Loucy (cell line): ENCODE measurements around the gene SOX30.

ENCODE experiments used
- EZH2phosphoT487 ChIP-seq: fragments of 200-600 bp; IDR thresholded peaks from 2 replicates; pipeline ENCODE4 v1.6.1; 2018; ENCODE audit warnings: antibody characterized with exemption, mild to moderate bottlenecking, moderate library complexity, borderline replicate concordance
- TF ChIP-seq, protein P1 (sequence below): fragments of 200-600 bp; sonication (generic); conservative IDR thresholded peaks from 2 replicates; pipeline ENCODE4 v1.5.1; 2014; ENCODE audit warnings: mild to moderate bottlenecking, antibody characterized with exemption, low read length

DNA sequence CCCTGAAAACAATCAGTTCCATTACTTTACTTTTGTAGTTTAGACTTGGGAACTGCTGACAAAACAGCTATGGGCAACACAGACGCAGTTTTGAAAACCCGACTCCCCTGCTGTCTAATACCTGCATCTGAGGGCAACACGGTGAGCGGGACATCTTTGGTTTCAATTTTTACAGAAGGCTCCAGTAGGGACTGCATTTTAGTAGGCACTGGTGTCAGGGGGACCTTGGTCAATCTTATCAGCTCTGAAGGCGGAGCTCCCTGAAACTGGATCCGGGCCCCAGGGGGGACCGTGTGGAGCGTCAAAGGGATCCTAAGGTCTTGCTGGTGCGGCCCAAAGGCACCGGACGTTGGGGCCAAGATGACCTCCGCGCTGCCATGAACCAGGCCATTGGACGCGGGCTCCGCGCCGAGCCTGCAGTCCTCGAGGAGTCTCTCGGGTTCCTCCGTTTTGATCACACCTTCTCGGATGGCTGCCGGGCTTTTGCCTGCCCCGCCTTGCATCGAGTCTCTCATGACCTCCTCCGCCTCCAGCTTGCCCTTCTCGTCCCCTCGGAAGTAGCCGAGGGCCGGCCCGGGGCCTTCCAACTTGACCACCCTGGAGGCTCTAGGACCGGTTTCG, 1.1 kb downstream of the SOX30 start:
- no peak for TF ChIP-seq EZH2phosphoT487
- TF ChIP-seq, protein P1, sequence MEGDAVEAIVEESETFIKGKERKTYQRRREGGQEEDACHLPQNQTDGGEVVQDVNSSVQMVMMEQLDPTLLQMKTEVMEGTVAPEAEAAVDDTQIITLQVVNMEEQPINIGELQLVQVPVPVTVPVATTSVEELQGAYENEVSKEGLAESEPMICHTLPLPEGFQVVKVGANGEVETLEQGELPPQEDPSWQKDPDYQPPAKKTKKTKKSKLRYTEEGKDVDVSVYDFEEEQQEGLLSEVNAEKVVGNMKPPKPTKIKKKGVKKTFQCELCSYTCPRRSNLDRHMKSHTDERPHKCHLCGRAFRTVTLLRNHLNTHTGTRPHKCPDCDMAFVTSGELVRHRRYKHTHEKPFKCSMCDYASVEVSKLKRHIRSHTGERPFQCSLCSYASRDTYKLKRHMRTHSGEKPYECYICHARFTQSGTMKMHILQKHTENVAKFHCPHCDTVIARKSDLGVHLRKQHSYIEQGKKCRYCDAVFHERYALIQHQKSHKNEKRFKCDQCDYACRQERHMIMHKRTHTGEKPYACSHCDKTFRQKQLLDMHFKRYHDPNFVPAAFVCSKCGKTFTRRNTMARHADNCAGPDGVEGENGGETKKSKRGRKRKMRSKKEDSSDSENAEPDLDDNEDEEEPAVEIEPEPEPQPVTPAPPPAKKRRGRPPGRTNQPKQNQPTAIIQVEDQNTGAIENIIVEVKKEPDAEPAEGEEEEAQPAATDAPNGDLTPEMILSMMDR, result no peak
